Measurements from ENCODE around the gene SYNPO2. TPM values are rescaled to one million over a fixed set of nuclear protein-coding genes. Genes with fewer than 3 reads are reported as not detected.
"Not testable (repeated sequence)": the region's sequence is repeated elsewhere in the genome, so short reads cannot be mapped to it uniquely, and the experiment has no call there.

SYNPO2 gene
- total RNA-seq, 8 experiments from 2014 or later, result 0.17 to 21.4 (median 8.9) TPM

DNA sequence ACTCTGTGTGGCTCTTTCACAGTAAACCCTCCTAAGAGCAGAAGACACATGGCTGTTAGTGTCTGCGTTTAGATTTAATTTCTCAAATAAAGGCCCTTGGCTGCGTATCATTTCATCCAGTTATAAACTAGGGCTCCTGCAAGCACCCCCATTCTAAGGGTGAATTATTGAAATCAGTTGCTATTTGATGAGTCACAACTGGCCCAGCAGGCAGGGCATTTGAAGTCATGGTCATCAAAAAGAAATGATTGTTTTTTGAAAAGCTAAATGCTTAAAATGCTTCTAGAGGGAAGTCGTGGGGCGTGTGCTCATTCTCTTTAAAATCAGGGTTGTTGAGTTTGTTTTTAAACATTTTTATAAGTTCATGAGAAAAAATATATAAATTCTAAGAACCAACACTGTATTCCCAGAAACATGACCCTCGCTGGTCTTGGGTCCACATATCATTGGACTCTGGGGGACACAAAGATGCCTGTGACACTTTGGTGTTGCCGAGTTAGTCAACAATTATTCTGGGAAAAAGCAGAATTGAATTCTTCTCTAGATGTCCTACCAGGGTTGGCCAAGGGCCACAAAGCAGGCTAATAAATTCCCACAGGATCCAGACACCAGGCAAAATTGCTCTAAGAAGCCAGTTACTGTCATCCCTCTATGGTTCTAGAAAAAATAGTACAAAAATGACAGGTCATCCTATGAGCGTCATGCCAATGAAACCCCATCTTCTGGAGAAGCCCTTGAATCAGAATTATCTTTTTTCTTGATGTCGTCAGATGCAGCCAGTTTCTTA, 147.5 kb downstream of the SYNPO2 start:
- Histone ChIP-seq H3K4me1 (replicated peaks in 1 of 2) (no peaks in the 10 kb centered on the region), H3K4me3 (no peak overlapping the region), H3K27ac (no peak overlapping the region)
- in situ Hi-C loops (cut with MboI; ENCODE audit: low pct_unique_long_range_greater_than_20kb in 2 of 9, low sequenced_read_pairs in 9 of 9, unreplicated experiment in 9 of 9), result loop anchor here in 4 of 9 experiments (25.0 kb wide), 3 partner anchors 176 to 451 kb away; partner anchors contain the start of gene USP53 (in 1 of the 4)
- WGBS, 10 experiments, result 76 to 100% (median 87%) methylated on average over 2 to 8 of the region's 8 CpGs
- peak in 3 of 8 experiments; percentile 35 to 65 (median 47) for ATAC-seq (replicated peaks in 6 of 8)

DNA sequence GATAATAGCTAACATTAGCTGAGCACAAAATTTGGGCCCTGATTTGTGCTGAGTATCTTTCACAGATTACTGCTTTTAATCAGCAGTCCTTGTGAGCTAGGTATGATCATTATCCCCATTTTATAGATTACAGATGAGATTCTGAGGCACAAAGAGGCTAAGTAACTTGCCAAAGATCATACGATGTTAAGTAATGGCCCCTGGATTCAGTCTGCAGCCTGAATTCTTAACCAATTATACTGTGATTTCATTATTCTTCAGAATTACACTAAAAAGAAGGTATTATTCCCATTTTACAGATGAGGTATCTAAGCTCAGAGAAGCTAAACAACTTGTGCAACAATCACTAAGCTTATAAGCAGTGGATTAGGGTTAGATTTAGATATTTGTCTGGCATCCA, 149.1 kb downstream of the SYNPO2 start:
- 0 to 100% (median 83%) methylated on average over 1 of the region's 1 CpG; no CpG with 5 or more reads in 1 of the 10 experiments for WGBS, 10 experiments
- Histone ChIP-seq H3K4me3 (no peak overlapping the region), H3K27ac (no peak overlapping the region), H3K4me1 (replicated peaks in 1 of 2) (no peaks in the 10 kb centered on the region)
- no peak for ATAC-seq (replicated peaks in 6 of 8)
- in situ Hi-C loops (cut with MboI; ENCODE audit: low pct_unique_long_range_greater_than_20kb in 2 of 9, low sequenced_read_pairs in 9 of 9, unreplicated experiment in 9 of 9), result loop anchor here in 4 of 9 experiments (25.0 kb wide), 3 partner anchors 175 to 450 kb away; partner anchors contain the start of gene USP53 (in 1 of the 4)

GRCh38 chr4:119038116-119038841, 149.6 kb downstream of the SYNPO2 start:
- H3K4me1 ChIP-seq (replicated peaks in 1 of 2), result no peaks in the 10 kb centered on the region
- no peak for ATAC-seq (replicated peaks in 6 of 8)
- in situ Hi-C loops (cut with MboI; ENCODE audit: low pct_unique_long_range_greater_than_20kb in 2 of 9, low sequenced_read_pairs in 9 of 9, unreplicated experiment in 9 of 9), result loop anchor here in 4 of 9 experiments (25.0 kb wide), 3 partner anchors 174 to 449 kb away; partner anchors contain the start of gene USP53 (in 1 of the 4)
- no peak overlapping the region for H3K27ac ChIP-seq
- H3K4me3 ChIP-seq, result no peak overlapping the region
- 24 to 100% (median 88%) methylated on average over 3 to 5 of the region's 5 CpGs for WGBS, 10 experiments

- in situ Hi-C loops (cut with MboI; ENCODE audit: low pct_unique_long_range_greater_than_20kb in 2 of 9, low sequenced_read_pairs in 9 of 9, unreplicated experiment in 9 of 9), result loop anchor here in 4 of 9 experiments (25.0 kb wide), 3 partner anchors 173 to 448 kb away; partner anchors contain the start of gene USP53 (in 1 of the 4)
- H3K4me3 ChIP-seq, result no peak overlapping the region
- no peak for ATAC-seq (replicated peaks in 6 of 8)
- no peak overlapping the region for H3K27ac ChIP-seq
- no peaks in the 10 kb centered on the region for H3K4me1 ChIP-seq (replicated peaks in 1 of 2)
- 75 to 100% (median 80%) methylated on average over 1 of the region's 1 CpG; no CpG with 5 or more reads in 6 of the 10 experiments for WGBS, 10 experiments
Observed at GRCh38 chr4:119039160-119039559, 150.5 kb downstream of the SYNPO2 start.

- in situ Hi-C loops (cut with MboI; ENCODE audit: low pct_unique_long_range_greater_than_20kb in 2 of 9, low sequenced_read_pairs in 9 of 9, unreplicated experiment in 9 of 9), result loop anchor here in 4 of 9 experiments (10.0 to 25.0 kb wide), 4 partner anchors 173 to 448 kb away; partner anchors contain the start of gene USP53 (in 2 of the 4)
Observed at GRCh38 chr4:119039779-119040178, 151.1 kb downstream of the SYNPO2 start.

GRCh38 chr4:119040261-119040660, 151.6 kb downstream of the SYNPO2 start:
- H3K4me3 ChIP-seq, result no peak overlapping the region
- peak in 1 of 8 experiments; percentile 3 for ATAC-seq (replicated peaks in 6 of 8)
- 27 to 87% (median 53%) methylated on average over 1 to 3 of the region's 3 CpGs; no CpG with 5 or more reads in 1 of the 10 experiments for WGBS, 10 experiments
- in situ Hi-C loops (cut with MboI; ENCODE audit: low pct_unique_long_range_greater_than_20kb in 2 of 9, low sequenced_read_pairs in 9 of 9, unreplicated experiment in 9 of 9), result loop anchor here in 4 of 9 experiments (10.0 to 25.0 kb wide), 4 partner anchors 172 to 447 kb away; partner anchors contain the start of gene USP53 (in 2 of the 4)
- no peak overlapping the region for H3K27ac ChIP-seq
- H3K4me1 ChIP-seq (replicated peaks in 1 of 2), result no peaks in the 10 kb centered on the region

More at GRCh38 chr4:119039779-119040178, 151.1 kb downstream of the SYNPO2 start:
- no peaks in the 10 kb centered on the region for H3K4me1 ChIP-seq (replicated peaks in 1 of 2)
- H3K4me3 ChIP-seq, result no peak overlapping the region
- ATAC-seq (replicated peaks in 6 of 8), result no peak
- 17 to 100% (median 53%) methylated on average over 1 to 4 of the region's 4 CpGs; no CpG with 5 or more reads in 3 of the 10 experiments for WGBS, 10 experiments
- H3K27ac ChIP-seq, result no peak overlapping the region

DNA sequence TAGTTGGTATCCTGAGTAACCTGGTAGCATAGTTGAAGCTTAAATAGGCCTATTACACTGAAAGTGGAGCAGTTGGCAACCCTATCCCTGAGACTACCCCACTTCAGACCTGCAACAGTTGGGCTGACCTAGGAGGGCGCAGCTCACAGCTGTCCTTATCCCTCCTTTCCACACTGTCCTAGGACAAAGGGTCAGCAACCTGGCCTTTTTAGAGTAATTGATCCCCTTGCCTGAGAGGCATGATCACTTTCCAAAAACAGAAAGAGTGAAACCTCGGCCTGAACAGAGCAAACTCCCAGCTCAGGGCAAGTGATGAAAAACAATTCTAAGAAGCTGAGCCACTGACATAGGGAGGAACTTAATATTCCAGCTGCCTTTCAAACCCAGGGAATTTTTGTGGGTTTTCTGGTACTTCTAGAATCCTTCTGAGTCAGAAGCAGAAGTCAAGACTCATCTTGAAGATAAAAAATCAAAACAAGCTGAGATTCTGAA, 152.1 kb downstream of the SYNPO2 start:
- Histone ChIP-seq H3K27ac (no peak overlapping the region), H3K4me3 (no peak overlapping the region), H3K4me1 (replicated peaks in 1 of 2) (no peaks in the 10 kb centered on the region)
- peak in 4 of 8 experiments; percentile 10 to 74 (median 38) for ATAC-seq (replicated peaks in 6 of 8)
- 0 to 100% (median 72%) methylated on average over 1 to 2 of the region's 2 CpGs; no CpG with 5 or more reads in 3 of the 10 experiments for WGBS, 10 experiments
- in situ Hi-C loops (cut with MboI; ENCODE audit: low pct_unique_long_range_greater_than_20kb in 2 of 9, low sequenced_read_pairs in 9 of 9, unreplicated experiment in 9 of 9), result loop anchor here in 4 of 9 experiments (10.0 to 25.0 kb wide), 4 partner anchors 172 to 447 kb away; partner anchors contain the start of gene USP53 (in 2 of the 4)

GRCh38 chr4:119041396-119041795, 152.7 kb downstream of the SYNPO2 start:
- no peak for ATAC-seq (replicated peaks in 6 of 8)
- in situ Hi-C loops (cut with MboI; ENCODE audit: low pct_unique_long_range_greater_than_20kb in 2 of 9, low sequenced_read_pairs in 9 of 9, unreplicated experiment in 9 of 9), result loop anchor here in 4 of 9 experiments (10.0 to 25.0 kb wide), 4 partner anchors 171 to 446 kb away; partner anchors contain the start of gene USP53 (in 2 of the 4)
- Histone ChIP-seq H3K4me3 (no peak overlapping the region), H3K4me1 (replicated peaks in 1 of 2) (no peaks in the 10 kb centered on the region), H3K27ac (no peak overlapping the region)
- 71 to 100% (median 92%) methylated on average over 2 of the region's 2 CpGs; no CpG with 5 or more reads in 2 of the 10 experiments for WGBS, 10 experiments

DNA sequence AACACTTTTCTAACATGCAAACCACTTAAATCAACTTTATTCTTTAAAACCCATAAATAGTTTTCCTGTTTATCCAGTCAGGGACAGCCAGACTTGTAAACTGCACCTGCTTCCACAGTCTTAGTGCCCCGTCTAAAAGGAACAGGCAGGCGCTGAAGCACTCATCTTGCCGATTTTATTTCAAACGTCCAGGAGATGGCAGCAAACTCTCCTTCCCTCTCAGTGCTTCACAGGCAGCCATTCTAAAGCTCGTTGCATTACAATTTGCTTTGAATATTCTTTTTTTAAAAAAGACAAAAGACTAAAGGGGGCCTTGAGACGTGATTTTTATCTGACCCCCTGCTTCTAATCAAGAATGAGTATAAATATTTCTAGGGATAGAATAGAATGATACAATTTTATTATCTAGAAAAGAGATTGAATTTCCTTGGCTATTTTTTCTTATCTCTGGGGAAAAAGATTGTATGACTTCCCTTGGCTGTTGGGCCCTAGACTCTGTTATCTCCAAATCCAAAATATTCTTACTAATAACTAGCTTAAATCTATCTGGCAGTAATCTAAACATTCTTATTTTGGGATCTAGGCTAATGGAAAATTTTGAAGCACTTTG, 153.4 kb downstream of the SYNPO2 start:
- in situ Hi-C loops (cut with MboI; ENCODE audit: low pct_unique_long_range_greater_than_20kb in 2 of 9, low sequenced_read_pairs in 9 of 9, unreplicated experiment in 9 of 9), result loop anchor here in 4 of 9 experiments (10.0 to 25.0 kb wide), 4 partner anchors 170 to 445 kb away; partner anchors contain the start of gene USP53 (in 2 of the 4)

DNA sequence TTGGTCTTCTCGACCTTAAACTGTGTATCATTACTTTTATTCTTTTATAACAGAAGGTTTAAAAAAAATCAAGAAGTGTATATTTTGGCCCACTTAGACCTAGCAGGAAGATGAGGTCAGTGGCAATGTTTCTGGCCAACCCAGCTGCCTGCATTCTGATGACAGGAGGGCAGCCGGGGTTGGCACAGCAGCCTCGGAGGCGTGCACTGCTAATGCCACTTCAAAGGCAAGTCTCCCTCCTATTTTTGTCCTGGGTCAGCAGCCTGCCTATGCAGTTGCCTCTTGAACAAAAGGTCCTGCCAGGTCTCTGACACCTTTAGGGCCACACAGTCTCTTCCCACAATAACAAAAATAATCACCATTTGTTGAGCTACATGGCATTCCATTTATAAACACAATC, 157.6 kb downstream of the SYNPO2 start:
- WGBS, 10 experiments, result 69 to 100% (median 86%) methylated on average over 1 to 4 of the region's 4 CpGs; no CpG with 5 or more reads in 2 of the 10 experiments
- H3K4me3 ChIP-seq, result no peak overlapping the region
- H3K4me1 ChIP-seq (replicated peaks in 1 of 2), result no peaks in the 10 kb centered on the region
- no peak overlapping the region for H3K27ac ChIP-seq
- in situ Hi-C loops (cut with MboI; ENCODE audit: low pct_unique_long_range_greater_than_20kb in 2 of 9, low sequenced_read_pairs in 9 of 9, unreplicated experiment in 9 of 9), result loop anchor here in 4 of 9 experiments (10.0 to 25.0 kb wide), 4 partner anchors 166 to 441 kb away; partner anchors contain the start of gene USP53 (in 2 of the 4)
- no peak for ATAC-seq (replicated peaks in 6 of 8)

More for the DNA sequence above, 153.4 kb downstream of the SYNPO2 start:
- WGBS, 10 experiments, result 0 to 5% (median 0%) methylated on average over 1 to 6 of the region's 6 CpGs; no CpG with 5 or more reads in 1 of the 10 experiments
- Histone ChIP-seq H3K27ac (no peak overlapping the region), H3K4me1 (replicated peaks in 1 of 2) (no peaks in the 10 kb centered on the region), H3K4me3 (no peak overlapping the region)
- ATAC-seq (replicated peaks in 6 of 8), result peak; percentile 82 to 96 (median 88)

GRCh38 chr4:119047059-119047458, 158.4 kb downstream of the SYNPO2 start:
- in situ Hi-C loops (cut with MboI; ENCODE audit: low pct_unique_long_range_greater_than_20kb in 2 of 9, low sequenced_read_pairs in 9 of 9, unreplicated experiment in 9 of 9), result loop anchor here in 4 of 9 experiments (10.0 to 25.0 kb wide), 4 partner anchors 165 to 440 kb away; partner anchors contain the start of gene USP53 (in 2 of the 4)
- not testable (repeated sequence) for H3K27ac ChIP-seq; H3K4me1 ChIP-seq (replicated peaks in 1 of 2); H3K4me3 ChIP-seq; ATAC-seq (replicated peaks in 6 of 8)
- WGBS, 10 experiments, result 62 to 100% (median 96%) methylated on average over 1 to 5 of the region's 5 CpGs; no CpG with 5 or more reads in 3 of the 10 experiments

GRCh38 chr4:119048446-119048845, 159.8 kb downstream of the SYNPO2 start:
- in situ Hi-C loops (cut with MboI; ENCODE audit: low pct_unique_long_range_greater_than_20kb in 2 of 9, low sequenced_read_pairs in 9 of 9, unreplicated experiment in 9 of 9), result loop anchor here in 4 of 9 experiments (10.0 to 25.0 kb wide), 4 partner anchors 164 to 439 kb away; partner anchors contain the start of gene USP53 (in 2 of the 4)
- ATAC-seq (replicated peaks in 6 of 8), result no peak
- Histone ChIP-seq H3K27ac (no peak overlapping the region), H3K4me3 (no peak overlapping the region), H3K4me1 (replicated peaks in 1 of 2) (no peaks in the 10 kb centered on the region)

Data from motor neuron (in vitro differentiated cells).